K562 (cell line): ENCODE measurements around the gene ELF2. TPM values are rescaled to one million over a fixed set of nuclear protein-coding genes. Genes with fewer than 3 reads are reported as not detected.

Experiments
- HNRNPL ChIP-seq: fragments of 200-400 bp; formaldehyde crosslinking; IDR thresholded peaks from 2 replicates; pipeline ENCODE4 v1.6.1; 2017; ENCODE audit warnings: low read depth, mild to moderate bottlenecking, low read length
- LCOR ChIP-seq: sonication (generic); formaldehyde crosslinking; IDR thresholded peaks from 2 replicates; pipeline ENCODE4 v1.8.0; 2022; ENCODE audit warnings: mild to moderate bottlenecking, missing genetic modification reagents
- MAZ ChIP-seq, 2 experiments: fragments of 450-650 bp in 1 of 2; sonication (generic) in 1 of 2; formaldehyde crosslinking; IDR thresholded peaks in 1 of 2; conservative IDR thresholded peaks in 1 of 2; 2 replicates each; pipeline versions ENCODE4 v1.4.0 to v1.5.0; 2020; ENCODE audit warnings: mild to moderate bottlenecking in 1 of 2, missing genetic modification reagents in 1 of 2
- MCM5 ChIP-seq: fragments of 450-650 bp; IDR thresholded peaks from 2 replicates; pipeline ENCODE4 v1.6.1; 2016; ENCODE audit warnings: low read depth
- NFE2L1 ChIP-seq: fragments of 450-650 bp; IDR thresholded peaks from 2 replicates; pipeline ENCODE4 v1.6.1; 2016; ENCODE audit warnings: missing genetic modification characterization, low read depth, mild to moderate bottlenecking, missing compliant biosample characterization, moderate library complexity, borderline replicate concordance
- NR2C2 ChIP-seq, 2 experiments: fragments of 200-800 bp in 1 of 2; sonication (Bioruptor generic) in 1 of 2; sonication (generic) in 1 of 2; formaldehyde crosslinking in 1 of 2; IDR thresholded peaks; 2 replicates each; pipeline versions ENCODE4 v1.6.1 to v1.8.0; 2016 to 2022; ENCODE audit warnings: mild to moderate bottlenecking in 1 of 2, missing compliant biosample characterization in 1 of 2, missing genetic modification characterization in 1 of 2, missing genetic modification reagents in 1 of 2
- SNIP1 ChIP-seq: fragments of 450-650 bp; IDR thresholded peaks from 2 replicates; pipeline ENCODE4 v1.7.1; 2017; ENCODE audit warnings: low read depth, mild to moderate bottlenecking
- ZBTB7A ChIP-seq: IDR thresholded peaks from 2 replicates; pipeline ENCODE4 v1.6.1; 2011; ENCODE audit warnings: low read depth, mild to moderate bottlenecking, low read length, moderate library complexity, borderline replicate concordance; ENCODE audit not compliant: control insufficient read depth
- ZNF57 ChIP-seq: fragments of 450-650 bp; formaldehyde crosslinking; IDR thresholded peaks from 2 replicates; pipeline ENCODE4 v1.4.0; 2020; ENCODE audit warnings: mild to moderate bottlenecking, moderate library complexity
- polyA plus RNA-seq, 8 experiments: library from polyadenylated mRNA; depleted of rRNA in 4 of 8; stranded (reverse) in 5 of 8; unstranded in 3 of 8; fragments of >200 nt; fragmentation: Nextera tagmentation in 2 of 8; fragmentation: Illumina TruSeq in 1 of 8; extraction: Ambion mirVana in 2 of 8; extraction: Trizol in 1 of 8; gene quantifications; 2 replicates each; pipeline versions ENCODE4 v1.2.1 to v1.2.3, GENCODE V29; 2011 to 2014; ENCODE audit warnings: inconsistent platforms in 1 of 8, missing spikeins in 1 of 8
- total RNA-seq, 7 experiments: library from RNA; depleted of rRNA in 6 of 7; stranded (reverse); fragments of >200 nt in 6 of 7; fragmentation: Illumina TruSeq in 2 of 7; extraction: Trizol in 2 of 7; gene quantifications; 2 replicates each; pipeline versions ENCODE4 v1.2.1 to v1.2.3, GENCODE V29; 2011 to 2021; ENCODE audit warnings: low replicate concordance in 1 of 7
- TF ChIP-seq, protein P1 (sequence below): fragments of 250-450 bp; sonication (Bioruptor Pico); IDR thresholded peaks from 2 replicates; pipeline ENCODE4 v1.8.0; 2022; ENCODE audit warnings: moderate library complexity, mild to moderate bottlenecking, inconsistent platforms

Gene ELF2
- total and polyA plus RNA-seq, 9 of the 15 experiments (the other 6 are each of a cell fraction or from before 2014, with no cell fraction given) = 9.4 to 58.7 (median 41.6) TPM

- TF ChIP-seq MCM5 (no peak), NFE2L1 (tag) (no peak), NR2C2 (CRISPR knock-in tag; IDR thresholded peaks at IDR 0.05) (no peak), NR2C2 (tag; IDR thresholded peaks at IDR 0.05) (peak; percentile 22; the same call in 1 of the 2 replicates), ZNF57 (no peak), ZBTB7A (peak; percentile 92), MAZ (CRISPR knock-in tag; conservative IDR thresholded peaks at IDR 0.05 in 1 of 2, IDR thresholded peaks at IDR 0.05 in 1 of 2) (peak; percentile 91 to 92), HNRNPL (no peak), LCOR (CRISPR knock-in tag) (peak; percentile 73), SNIP1 (no peak)
- TF ChIP-seq, protein P1, sequence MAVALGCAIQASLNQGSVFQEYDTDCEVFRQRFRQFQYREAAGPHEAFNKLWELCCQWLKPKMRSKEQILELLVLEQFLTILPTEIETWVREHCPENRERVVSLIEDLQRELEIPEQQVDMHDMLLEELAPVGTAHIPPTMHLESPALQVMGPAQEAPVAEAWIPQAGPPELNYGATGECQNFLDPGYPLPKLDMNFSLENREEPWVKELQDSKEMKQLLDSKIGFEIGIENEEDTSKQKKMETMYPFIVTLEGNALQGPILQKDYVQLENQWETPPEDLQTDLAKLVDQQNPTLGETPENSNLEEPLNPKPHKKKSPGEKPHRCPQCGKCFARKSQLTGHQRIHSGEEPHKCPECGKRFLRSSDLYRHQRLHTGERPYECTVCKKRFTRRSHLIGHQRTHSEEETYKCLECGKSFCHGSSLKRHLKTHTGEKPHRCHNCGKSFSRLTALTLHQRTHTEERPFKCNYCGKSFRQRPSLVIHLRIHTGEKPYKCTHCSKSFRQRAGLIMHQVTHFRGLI = no peak
Observed at GRCh38 chr4:139176302-139177048, 543 bp downstream of the ELF2 start (continued).
